ENCODE results near the gene JPT2.

DNA sequence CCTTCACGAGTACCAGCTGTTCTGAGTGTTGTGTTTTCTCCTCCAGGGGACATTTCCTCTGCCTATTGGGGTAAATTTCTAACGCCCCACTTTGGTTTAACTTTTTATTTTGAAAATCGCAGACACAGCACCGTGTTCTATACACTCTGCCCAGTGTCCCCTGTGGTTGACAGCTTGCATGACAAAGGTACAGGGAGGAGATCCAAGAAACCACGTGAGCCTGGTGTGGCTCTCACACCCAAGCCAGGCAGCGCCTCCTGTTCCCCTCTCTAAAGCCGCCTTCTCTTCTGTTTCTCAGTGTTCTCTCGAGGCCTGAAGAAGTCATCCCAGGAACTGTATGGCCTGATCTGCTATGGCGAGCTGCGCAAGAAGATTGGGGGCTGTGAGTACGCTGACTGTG lies 40.6 kb upstream of the JPT2 start:
- TF ChIP-seq, protein P1, sequence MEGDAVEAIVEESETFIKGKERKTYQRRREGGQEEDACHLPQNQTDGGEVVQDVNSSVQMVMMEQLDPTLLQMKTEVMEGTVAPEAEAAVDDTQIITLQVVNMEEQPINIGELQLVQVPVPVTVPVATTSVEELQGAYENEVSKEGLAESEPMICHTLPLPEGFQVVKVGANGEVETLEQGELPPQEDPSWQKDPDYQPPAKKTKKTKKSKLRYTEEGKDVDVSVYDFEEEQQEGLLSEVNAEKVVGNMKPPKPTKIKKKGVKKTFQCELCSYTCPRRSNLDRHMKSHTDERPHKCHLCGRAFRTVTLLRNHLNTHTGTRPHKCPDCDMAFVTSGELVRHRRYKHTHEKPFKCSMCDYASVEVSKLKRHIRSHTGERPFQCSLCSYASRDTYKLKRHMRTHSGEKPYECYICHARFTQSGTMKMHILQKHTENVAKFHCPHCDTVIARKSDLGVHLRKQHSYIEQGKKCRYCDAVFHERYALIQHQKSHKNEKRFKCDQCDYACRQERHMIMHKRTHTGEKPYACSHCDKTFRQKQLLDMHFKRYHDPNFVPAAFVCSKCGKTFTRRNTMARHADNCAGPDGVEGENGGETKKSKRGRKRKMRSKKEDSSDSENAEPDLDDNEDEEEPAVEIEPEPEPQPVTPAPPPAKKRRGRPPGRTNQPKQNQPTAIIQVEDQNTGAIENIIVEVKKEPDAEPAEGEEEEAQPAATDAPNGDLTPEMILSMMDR (IDR thresholded peaks at IDR 0.05) = no peak
- no peak for TF ChIP-seq POLR2A (IDR thresholded peaks at IDR 0.05)

All from suprapubic skin (tissue), 3 donors.